Tibial nerve (tissue), 4 donors: Measurements from ENCODE around the gene LKAAEAR1.

Source experiments
- CTCF ChIP-seq, 5 experiments: fragments of 200-600 bp in 3 of 5; fragments of 450-650 bp in 2 of 5; sonication (generic) in 3 of 5; IDR thresholded peaks; one replicate each; pipeline ENCODE4 v1.5.1; 2016 to 2019; ENCODE audit warnings: antibody characterized with exemption in 5 of 5, mild to moderate bottlenecking in 3 of 5, moderate library complexity in 2 of 5
- EP300 ChIP-seq, 2 donors: sonication (generic); formaldehyde crosslinking; IDR thresholded peaks; one replicate each; pipeline ENCODE4 v1.6.1; 2017; ENCODE audit warnings: antibody characterized with exemption in 2 of 2, mild to moderate bottlenecking in 1 of 2
- POLR2A ChIP-seq, 2 donors: fragments of 450-650 bp; IDR thresholded peaks; one replicate each; pipeline ENCODE4 v1.6.1; 2017; ENCODE audit warnings: antibody characterized with exemption in 2 of 2, mild to moderate bottlenecking in 2 of 2, moderate library complexity in 2 of 2

GRCh38 chr20:64091340-64091739 lies 7.1 kb upstream of the LKAAEAR1 start:
- TF ChIP-seq CTCF (IDR thresholded peaks at IDR 0.05): no peak
- no peak for TF ChIP-seq EP300 (IDR thresholded peaks at IDR 0.05)
- no peak for TF ChIP-seq POLR2A (IDR thresholded peaks at IDR 0.05)
